Measurements from ENCODE around the gene MESD. TPM values are rescaled to one million over a fixed set of nuclear protein-coding genes. Genes with fewer than 3 reads are reported as not detected.

The MESD gene
- polyA plus RNA-seq, 1 experiment: 11.0 TPM

- DNase-seq (ENCODE audit: low read depth): no peak
- POLR2A ChIA-PET: interaction anchor here (0.6 kb wide), 1 partner anchor 70 kb away, joined by 3 read pairs; no protein-coding TSS in a partner anchor
- Histone ChIP-seq H3K36me3 (ENCODE audit: control insufficient read depth, insufficient read depth, low read length) (peaks cover 29% of the 10 kb centered on the region), H3K27me3 (ENCODE audit: control insufficient read depth, insufficient read depth, low read length) (no peaks in the 10 kb centered on the region), H3K4me3 (ENCODE audit: low read depth, low read length) (no peak overlapping the region)
- CTCF ChIA-PET: interaction anchor here (0.6 to 9.4 kb wide), 3 partner anchors 17 to 314 kb away, joined by 3 to 51 read pairs (median 10); no protein-coding TSS in a partner anchor
- TF ChIP-seq CTCF (IDR thresholded peaks at IDR 0.05; ENCODE audit: insufficient read depth, low read depth, low read length): no peak
These were observed 36.3 kb downstream of the MESD start for GRCh38 chr15:80953001-80953952.

- no peaks in the 10 kb centered on the region for H3K27me3 ChIP-seq (ENCODE audit: control insufficient read depth, insufficient read depth, low read length)
- no peak for DNase-seq (ENCODE audit: low read depth)
- H3K4me3 ChIP-seq (ENCODE audit: low read depth, low read length): no peak overlapping the region
- peaks cover 43% of the 10 kb centered on the region for H3K36me3 ChIP-seq (ENCODE audit: control insufficient read depth, insufficient read depth, low read length)
- POLR2A ChIA-PET: interaction anchor here (0.5 kb wide), 1 partner anchor 10 kb away, joined by 3 read pairs; no protein-coding TSS in a partner anchor
- CTCF ChIA-PET: interaction anchor here (1.0 kb wide), 1 partner anchor 172 kb away, joined by 3 read pairs; the partner anchor contains the start of gene CEMIP
- no peak for TF ChIP-seq CTCF (IDR thresholded peaks at IDR 0.05; ENCODE audit: insufficient read depth, low read depth, low read length)
These were observed 37.7 kb downstream of the MESD start for GRCh38 chr15:80951941-80952340.

GRCh38 chr15:80950291-80951078 lies 39.1 kb downstream of the MESD start:
- ChIA-PET POLR2A (no interaction called here), CTCF (interaction anchor here (0.6 to 1.7 kb wide), 2 partner anchors 19 to 171 kb away, joined by 3 read pairs; partner anchors contain the start of gene CEMIP)
- peaks cover 55% of the 10 kb centered on the region for H3K36me3 ChIP-seq (ENCODE audit: control insufficient read depth, insufficient read depth, low read length)
- no peaks in the 10 kb centered on the region for H3K27me3 ChIP-seq (ENCODE audit: control insufficient read depth, insufficient read depth, low read length)
- no peak overlapping the region for H3K4me3 ChIP-seq (ENCODE audit: low read depth, low read length)
- TF ChIP-seq CTCF (IDR thresholded peaks at IDR 0.05; ENCODE audit: insufficient read depth, low read depth, low read length): no peak
- DNase-seq (ENCODE audit: low read depth): no peak

GRCh38 chr15:80949756-80950155 lies 39.9 kb downstream of the MESD start:
- CTCF ChIA-PET: interaction anchor here (0.6 to 1.7 kb wide), 2 partner anchors 20 to 170 kb away, joined by 3 read pairs; partner anchors contain the start of gene CEMIP
- DNase-seq (ENCODE audit: low read depth): no peak
- H3K36me3 ChIP-seq (ENCODE audit: control insufficient read depth, insufficient read depth, low read length): peaks cover 62% of the 10 kb centered on the region
- no peaks in the 10 kb centered on the region for H3K27me3 ChIP-seq (ENCODE audit: control insufficient read depth, insufficient read depth, low read length)
- no peak for TF ChIP-seq CTCF (IDR thresholded peaks at IDR 0.05; ENCODE audit: insufficient read depth, low read depth, low read length)
- POLR2A ChIA-PET: no interaction called here
- no peak overlapping the region for H3K4me3 ChIP-seq (ENCODE audit: low read depth, low read length)

Data from BJ (cell line).